Testis (tissue), 2 donors: ENCODE data around the gene PRIM2.

Experiments used
- POLR2A ChIP-seq: fragments of 450-650 bp; IDR thresholded peaks from one replicate; pipeline ENCODE4 v1.6.1; 2017; ENCODE audit warnings: antibody characterized with exemption, mild to moderate bottlenecking, moderate library complexity
- TF ChIP-seq, protein P1 (sequence below), 3 experiments: fragments of 450-650 bp in 2 of 3; fragments of 200-600 bp in 1 of 3; sonication (generic) in 1 of 3; IDR thresholded peaks; one replicate each; pipeline ENCODE4 v1.5.1; 2016 to 2019; ENCODE audit warnings: antibody characterized with exemption in 3 of 3, mild to moderate bottlenecking in 2 of 3, moderate library complexity in 1 of 3

DNA sequence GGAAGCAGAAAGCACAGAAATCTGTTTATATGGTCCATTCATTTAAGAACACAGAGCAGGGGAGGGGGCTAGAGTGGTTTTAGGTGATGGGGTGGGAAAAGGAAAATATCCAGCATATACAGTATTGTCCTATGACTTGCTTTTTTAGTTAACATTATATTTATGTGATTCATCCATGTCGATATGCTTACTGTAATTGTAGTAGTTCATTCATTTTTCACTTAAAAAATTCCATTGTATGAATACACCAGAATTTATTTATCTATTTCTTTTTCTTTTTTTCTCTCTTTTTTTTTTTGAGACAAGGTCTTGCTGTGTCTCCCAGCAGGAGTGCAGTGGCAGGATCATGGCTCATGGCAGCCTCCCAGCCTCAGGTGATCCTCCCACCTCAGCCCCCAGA, 9.6 kb upstream of the PRIM2 start:
- TF ChIP-seq, protein P1, sequence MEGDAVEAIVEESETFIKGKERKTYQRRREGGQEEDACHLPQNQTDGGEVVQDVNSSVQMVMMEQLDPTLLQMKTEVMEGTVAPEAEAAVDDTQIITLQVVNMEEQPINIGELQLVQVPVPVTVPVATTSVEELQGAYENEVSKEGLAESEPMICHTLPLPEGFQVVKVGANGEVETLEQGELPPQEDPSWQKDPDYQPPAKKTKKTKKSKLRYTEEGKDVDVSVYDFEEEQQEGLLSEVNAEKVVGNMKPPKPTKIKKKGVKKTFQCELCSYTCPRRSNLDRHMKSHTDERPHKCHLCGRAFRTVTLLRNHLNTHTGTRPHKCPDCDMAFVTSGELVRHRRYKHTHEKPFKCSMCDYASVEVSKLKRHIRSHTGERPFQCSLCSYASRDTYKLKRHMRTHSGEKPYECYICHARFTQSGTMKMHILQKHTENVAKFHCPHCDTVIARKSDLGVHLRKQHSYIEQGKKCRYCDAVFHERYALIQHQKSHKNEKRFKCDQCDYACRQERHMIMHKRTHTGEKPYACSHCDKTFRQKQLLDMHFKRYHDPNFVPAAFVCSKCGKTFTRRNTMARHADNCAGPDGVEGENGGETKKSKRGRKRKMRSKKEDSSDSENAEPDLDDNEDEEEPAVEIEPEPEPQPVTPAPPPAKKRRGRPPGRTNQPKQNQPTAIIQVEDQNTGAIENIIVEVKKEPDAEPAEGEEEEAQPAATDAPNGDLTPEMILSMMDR (IDR thresholded peaks at IDR 0.05) = no peak
- no peak for TF ChIP-seq POLR2A
